Fibroblast of pulmonary artery (primary cell): Measurements from ENCODE around the gene KRTAP5-6.

Experiments used
- DNase-seq: peaks from one replicate; pipeline ENCODE4 v3.0.0-alpha.2; 2010; ENCODE audit warnings: low read depth
- H3K4me3 ChIP-seq: replicated peaks from 2 replicates; pipeline ENCODE4 v1.5.1; 2011; ENCODE audit warnings: low read depth, mild to moderate bottlenecking, control low read depth, low read length, moderate library complexity
- TF ChIP-seq, protein P1 (sequence below): IDR thresholded peaks from 2 replicates; pipeline ENCODE4 v1.5.1; 2011; ENCODE audit warnings: mild to moderate bottlenecking, control low read depth, low read length, inconsistent platforms; ENCODE audit errors: missing control alignments

KRTAP5-6 gene

DNA sequence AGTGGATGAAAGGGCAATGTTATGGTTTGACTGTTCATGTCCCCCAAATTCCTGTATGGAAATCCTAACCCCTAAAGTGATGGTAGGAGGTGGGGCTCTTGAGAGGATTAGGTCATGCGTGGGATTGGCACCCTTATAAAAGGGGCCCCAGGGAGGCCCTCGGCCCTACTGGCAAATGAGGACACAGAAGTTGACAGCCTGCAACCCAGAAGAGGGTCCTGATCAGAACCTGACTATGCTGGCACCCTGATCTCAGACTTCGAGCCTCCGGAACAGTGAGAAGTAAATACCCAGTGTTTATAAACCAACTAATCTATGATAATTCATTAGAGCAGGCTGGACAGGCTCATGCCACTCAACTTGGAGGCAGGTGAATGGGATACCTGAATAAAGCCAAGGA, 44.7 kb downstream of the KRTAP5-6 start:
- TF ChIP-seq, protein P1, sequence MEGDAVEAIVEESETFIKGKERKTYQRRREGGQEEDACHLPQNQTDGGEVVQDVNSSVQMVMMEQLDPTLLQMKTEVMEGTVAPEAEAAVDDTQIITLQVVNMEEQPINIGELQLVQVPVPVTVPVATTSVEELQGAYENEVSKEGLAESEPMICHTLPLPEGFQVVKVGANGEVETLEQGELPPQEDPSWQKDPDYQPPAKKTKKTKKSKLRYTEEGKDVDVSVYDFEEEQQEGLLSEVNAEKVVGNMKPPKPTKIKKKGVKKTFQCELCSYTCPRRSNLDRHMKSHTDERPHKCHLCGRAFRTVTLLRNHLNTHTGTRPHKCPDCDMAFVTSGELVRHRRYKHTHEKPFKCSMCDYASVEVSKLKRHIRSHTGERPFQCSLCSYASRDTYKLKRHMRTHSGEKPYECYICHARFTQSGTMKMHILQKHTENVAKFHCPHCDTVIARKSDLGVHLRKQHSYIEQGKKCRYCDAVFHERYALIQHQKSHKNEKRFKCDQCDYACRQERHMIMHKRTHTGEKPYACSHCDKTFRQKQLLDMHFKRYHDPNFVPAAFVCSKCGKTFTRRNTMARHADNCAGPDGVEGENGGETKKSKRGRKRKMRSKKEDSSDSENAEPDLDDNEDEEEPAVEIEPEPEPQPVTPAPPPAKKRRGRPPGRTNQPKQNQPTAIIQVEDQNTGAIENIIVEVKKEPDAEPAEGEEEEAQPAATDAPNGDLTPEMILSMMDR: no peak
- H3K4me3 ChIP-seq: no peak overlapping the region
- DNase-seq: no peak

DNA sequence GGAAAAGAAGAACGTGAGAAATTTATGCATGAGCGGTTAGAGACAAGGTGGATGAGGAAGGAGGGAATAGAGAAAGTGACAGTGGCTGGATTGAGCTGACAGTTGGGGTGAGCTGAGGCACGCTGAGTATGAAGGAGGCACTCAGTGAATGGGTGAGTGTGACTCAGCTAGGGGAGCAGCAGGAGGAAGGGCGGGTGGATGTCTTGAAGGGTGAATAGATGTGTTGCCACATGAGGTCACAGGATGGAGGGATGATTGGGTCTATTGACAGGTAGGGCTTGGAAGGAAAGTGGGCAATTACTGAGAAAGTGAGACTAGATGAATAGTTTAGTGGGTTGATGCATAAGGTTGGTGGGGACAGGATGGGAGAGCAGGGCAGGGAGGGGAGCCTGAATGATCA, 45.4 kb downstream of the KRTAP5-6 start:
- no peak overlapping the region for H3K4me3 ChIP-seq
- TF ChIP-seq, protein P1: no peak
- DNase-seq: no peak

DNA sequence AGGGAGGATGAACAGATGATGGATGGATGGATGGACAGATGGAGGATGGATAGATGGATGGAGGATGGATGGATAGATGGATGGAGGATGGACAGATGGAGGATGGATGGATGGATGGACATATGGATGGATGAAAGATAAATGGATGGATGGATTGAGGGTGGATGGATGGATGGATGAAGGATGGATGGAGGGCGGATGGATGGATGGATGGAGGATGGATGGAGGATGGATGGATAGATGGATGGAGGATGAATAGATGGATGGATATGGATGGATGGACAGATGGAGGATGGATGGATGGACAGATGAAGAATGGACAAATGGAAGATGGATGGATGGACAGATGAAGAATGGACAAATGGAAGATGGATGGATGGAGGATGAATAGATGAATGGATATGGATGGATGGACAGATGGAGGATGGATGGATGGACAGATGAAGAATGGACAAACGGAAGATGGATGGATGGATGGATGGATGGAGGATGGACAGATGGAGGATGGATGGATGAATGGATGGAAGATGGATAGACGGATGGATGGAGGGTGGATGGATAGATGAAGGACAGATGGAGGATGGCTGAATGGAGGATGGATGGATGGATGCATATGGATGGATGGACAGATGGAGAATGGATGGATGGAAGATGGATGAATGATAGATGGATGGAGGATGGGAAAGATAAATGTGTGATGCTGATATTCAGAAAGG, 46.0 kb downstream of the KRTAP5-6 start:
- H3K4me3 ChIP-seq: no peak overlapping the region
- no peak for DNase-seq
- TF ChIP-seq, protein P1: no peak

DNA sequence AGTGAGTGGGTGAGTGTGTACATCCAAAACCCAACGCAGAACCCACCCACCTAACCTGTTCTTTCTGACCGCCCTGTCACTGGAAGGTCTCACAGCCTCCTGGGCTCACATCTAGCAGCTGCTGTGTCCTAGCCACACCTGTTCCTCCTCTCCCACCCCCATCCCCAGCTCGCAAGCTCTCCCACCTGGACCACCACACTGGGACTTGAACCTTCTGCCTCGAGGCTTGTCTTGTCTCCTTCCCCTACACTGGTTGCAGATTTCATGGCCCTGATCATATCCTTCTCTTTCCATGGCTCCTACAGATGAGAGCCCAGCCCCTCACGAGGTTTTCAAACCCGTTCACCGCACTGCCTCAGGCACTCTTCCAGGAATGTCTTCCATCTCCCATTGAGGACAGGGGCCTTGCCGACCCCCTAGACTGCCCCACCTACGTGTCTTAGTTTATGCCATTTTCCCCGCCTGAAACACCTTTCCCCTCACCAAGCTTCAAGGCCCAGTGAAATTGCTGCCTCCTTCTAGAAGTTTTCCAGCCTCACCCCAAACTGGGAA, 46.7 kb downstream of the KRTAP5-6 start:
- TF ChIP-seq, protein P1: no peak
- H3K4me3 ChIP-seq: no peak overlapping the region
- no peak for DNase-seq

DNA sequence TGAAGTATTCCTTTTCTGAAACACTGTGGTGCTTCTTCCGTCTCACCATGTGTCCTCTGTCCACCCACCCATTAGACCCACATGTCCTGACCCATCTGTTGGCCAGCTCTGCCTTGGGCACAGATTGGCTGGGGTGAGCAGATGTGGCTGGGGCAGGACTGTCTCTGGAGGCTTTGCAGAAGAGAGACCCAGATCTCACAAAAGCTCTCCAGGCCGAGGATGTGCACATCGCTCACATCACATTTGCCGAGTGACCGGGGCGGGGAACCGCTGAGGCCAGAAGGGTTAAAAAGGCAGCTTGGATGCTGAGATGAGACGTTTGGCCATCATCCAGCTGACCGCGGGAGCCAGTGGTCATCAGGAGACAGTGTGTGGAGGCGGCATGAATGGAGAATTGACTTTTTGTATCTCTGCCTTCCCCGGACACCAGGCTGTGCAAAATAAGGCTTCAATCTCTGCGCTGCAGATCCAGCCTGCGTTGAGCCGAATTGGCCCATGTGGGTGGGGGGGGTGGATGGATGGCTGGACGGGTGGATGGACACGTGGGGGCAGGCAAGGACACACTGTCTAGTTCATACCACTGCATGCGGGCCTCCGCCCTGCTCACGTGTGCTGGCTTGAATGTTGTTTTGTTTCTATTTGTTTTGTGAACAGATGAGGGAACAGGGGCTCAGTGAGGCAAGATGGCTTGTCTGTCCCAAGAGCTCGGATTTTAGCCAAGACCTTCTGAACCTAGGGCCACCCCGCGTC, 47.3 kb downstream of the KRTAP5-6 start:
- TF ChIP-seq, protein P1: no peak

DNA sequence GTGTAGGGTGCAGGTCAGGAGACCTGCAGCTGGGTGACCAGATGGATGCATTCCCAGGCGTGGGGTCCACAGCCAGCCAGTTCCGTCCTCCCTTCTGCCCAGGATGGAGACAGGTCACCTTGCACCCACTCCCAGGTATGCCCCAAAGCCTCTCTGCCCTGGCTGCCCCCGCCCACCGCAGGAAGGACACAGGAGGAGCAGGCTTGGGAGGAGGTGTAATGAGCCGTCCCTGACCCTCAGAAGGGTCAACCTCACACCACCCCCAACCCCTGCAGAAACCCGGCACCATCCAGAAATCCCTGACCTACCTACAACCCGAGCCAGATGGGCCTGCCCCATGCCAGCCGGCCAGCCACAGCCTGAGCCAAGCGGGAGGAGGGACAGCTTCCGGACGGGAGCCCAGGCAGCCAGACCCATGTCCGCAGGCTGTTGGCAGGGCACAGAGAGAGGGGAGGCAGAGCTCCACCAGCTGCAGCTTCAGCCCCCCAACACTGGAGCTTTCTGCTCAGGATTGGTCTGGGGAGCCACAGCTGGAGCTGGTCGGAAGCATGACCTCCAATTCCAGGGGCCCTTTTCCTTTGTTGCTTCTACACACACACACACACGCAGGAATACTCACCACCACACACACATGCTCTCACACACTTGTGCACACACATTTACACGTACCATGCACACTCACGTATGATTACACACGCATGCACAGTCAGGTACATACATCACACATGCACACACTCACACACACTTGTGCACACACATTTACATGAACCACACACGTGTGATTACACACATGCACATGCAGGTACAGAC, 48.1 kb downstream of the KRTAP5-6 start:
- no peak for DNase-seq
- TF ChIP-seq, protein P1: no peak
- no peak overlapping the region for H3K4me3 ChIP-seq

More for the DNA sequence above, 47.3 kb downstream of the KRTAP5-6 start:
- DNase-seq: no peak
- no peak overlapping the region for H3K4me3 ChIP-seq
